Epithelial cell of esophagus (primary cell): ENCODE measurements around the gene NPDC1.

ENCODE experiments used
- DNase-seq: peaks from one replicate; pipeline ENCODE4 v3.0.0; 2010; ENCODE audit warnings: low read depth
- H3K4me3 ChIP-seq: 2 replicates; pipeline ENCODE4 v1.5.1; 2011; ENCODE audit warnings: mild to moderate bottlenecking, low read length, control low read depth
- TF ChIP-seq, protein P1 (sequence below): IDR thresholded peaks from 2 replicates; pipeline ENCODE4 v1.5.1; 2011; ENCODE audit warnings: low read depth, mild to moderate bottlenecking, low read length, control low read depth, inconsistent platforms; ENCODE audit not compliant: insufficient read depth; ENCODE audit errors: missing control alignments

Gene NPDC1

DNA sequence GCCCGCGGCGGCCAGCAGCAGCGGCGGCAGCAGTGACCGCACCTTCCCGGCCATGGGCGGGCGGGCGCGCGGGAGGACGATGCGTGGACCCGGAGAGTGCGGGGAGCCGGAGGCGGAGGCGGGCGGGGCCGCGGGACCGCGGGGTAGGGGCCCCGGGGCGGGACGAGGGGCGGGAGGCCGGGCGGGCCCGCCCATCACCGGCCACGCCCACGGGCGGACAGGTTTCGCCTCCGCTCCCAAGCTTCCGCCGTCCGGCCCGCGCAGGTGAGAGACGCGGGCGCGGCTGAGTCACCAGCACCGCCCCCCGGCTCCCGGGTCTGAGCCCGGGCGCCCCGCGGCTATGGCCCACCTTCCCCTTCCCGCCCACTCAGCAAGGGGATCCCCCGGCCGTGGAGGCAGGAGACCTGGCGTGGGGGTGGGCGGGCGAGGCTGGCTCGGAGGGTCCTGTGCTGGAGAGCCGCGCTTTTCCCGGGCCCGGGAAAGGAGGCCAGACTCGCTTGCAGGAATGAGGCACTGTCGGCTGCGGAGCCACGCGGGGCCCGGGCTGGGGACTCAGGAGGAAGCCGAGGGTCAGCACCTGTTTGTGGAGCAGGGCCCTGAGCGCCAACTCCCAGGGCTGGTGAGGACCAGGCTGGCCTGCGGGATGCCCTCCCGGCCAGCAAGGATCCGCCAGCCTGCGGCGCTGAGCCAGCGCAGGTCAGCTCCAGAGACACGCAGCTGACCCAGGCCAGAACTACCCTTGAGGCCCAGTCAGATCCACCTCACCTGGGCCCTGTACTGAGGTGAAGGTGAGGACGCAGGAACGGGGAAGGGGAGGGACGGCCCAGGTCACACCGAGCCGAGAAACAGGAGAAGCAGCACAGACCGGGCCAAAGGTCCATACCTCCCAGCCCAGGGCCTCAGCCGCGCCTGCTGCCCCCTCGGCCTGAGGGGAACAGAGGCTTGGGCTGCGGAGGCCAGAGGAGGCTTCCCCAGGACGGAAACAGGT is 8.3 kb upstream of the NPDC1 start, which contains the start of gene ENTPD2:
TSS of gene ENTPD2 (minus strand) at position 118 of the 988 bp plus-strand sequence. CDS start at position 54, 64 bp downstream.
- H3K4me3 ChIP-seq, result peak within 1 kb of the TSS; percentile 30
- TF ChIP-seq, protein P1, sequence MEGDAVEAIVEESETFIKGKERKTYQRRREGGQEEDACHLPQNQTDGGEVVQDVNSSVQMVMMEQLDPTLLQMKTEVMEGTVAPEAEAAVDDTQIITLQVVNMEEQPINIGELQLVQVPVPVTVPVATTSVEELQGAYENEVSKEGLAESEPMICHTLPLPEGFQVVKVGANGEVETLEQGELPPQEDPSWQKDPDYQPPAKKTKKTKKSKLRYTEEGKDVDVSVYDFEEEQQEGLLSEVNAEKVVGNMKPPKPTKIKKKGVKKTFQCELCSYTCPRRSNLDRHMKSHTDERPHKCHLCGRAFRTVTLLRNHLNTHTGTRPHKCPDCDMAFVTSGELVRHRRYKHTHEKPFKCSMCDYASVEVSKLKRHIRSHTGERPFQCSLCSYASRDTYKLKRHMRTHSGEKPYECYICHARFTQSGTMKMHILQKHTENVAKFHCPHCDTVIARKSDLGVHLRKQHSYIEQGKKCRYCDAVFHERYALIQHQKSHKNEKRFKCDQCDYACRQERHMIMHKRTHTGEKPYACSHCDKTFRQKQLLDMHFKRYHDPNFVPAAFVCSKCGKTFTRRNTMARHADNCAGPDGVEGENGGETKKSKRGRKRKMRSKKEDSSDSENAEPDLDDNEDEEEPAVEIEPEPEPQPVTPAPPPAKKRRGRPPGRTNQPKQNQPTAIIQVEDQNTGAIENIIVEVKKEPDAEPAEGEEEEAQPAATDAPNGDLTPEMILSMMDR, result no peak
- peak; percentile 84 for DNase-seq

DNA sequence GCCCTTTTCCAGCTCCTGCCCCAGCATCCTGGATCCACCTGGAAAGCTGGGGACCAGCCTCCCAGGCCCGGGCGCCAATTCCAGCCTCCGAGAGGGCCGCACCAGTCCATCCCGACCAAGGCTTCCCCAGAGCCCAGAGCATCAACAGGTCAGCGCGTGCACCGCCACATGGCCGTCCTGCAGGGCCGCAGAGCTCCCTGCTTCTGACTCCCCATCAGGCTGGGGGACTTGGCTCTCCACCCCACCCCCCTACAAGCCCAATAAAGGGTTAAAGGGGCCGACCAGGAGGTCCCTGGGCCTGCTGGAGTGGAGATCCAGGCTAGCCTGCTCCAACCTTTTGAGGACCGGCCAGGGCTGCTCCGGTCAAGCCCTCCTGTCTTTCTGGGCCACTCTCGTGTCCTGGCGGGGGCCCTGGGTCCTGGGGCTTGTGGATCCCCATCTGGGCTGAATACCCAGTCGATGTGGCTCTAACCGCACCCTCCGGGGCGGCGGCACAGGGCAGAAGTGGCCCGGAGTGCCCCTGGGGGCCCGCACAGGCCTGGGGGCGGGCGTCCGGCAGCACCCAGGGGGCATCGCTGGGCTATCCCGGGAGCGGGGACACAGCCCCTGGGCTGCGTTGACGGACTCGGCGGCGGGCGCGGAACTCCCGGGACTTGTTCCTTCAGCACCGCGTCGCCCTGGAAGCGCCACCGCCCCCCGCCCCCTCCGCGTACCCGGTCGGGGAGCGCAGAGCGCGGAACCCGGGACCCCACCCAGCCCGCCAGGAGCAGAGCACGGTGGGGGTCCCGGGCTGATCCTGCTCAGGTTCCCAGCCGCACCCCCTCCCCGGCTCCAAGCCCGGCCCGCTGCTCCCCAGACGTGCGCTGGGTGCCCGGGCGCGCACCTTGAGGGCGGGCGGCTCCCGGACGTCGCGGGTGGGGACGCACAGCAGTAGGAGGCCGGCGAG is 7.3 kb upstream of the NPDC1 start:
- H3K4me3 ChIP-seq, result peak overlapping the region; percentile 29
- TF ChIP-seq, protein P1, result no peak
- no peak for DNase-seq

DNA sequence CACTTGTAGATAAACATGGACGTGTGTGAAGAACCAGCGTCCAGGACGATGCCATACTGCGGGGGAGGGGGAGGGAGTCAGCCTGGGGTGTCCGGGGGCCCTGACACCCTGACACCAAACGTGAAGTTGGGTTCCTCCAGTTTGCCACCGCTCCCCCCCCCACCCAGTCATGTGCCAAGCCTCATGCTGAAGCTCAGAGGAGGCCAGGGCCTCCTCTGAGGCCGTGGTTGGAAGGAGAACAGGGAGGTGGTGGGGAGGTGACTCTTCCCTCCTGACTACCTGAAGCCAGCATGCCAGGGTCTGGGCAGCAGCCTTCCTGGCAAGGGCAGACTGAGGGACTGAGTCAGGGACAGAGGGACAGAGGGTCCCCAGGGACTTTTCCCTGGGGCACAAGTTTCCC is 6.3 kb upstream of the NPDC1 start:
- no peak overlapping the region for H3K4me3 ChIP-seq
- no peak for DNase-seq
- TF ChIP-seq, protein P1, result no peak

DNA sequence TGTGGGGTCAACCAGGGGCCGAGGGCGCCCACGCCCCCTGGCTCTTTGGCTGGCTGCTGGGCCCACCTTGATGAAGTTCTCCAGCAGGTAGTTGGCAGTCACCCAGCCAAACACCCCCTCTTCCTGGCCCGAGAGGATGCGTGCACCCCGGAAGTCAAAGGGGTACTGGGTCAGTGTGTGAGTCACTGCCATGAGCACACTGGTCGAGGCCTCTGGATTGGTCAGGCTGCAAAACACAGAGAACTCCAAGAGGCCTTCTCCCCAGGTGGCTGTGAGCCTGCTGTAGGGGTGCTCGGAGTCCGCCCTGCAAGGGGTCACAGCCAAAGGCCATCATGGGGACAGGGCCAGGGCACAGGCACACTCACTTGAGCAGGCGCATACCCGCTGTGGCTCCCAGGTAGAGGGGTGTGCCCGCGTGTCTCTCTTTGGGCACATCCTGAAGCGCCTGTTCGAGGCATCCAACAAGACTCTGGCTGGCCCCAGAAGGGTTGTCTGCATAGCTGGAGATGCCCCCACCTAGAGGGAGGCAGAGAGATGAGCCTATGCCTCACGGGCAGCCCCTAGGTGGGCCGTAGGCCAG is 5.3 kb upstream of the NPDC1 start:
- DNase-seq, result no peak
- TF ChIP-seq, protein P1, result no peak

DNA sequence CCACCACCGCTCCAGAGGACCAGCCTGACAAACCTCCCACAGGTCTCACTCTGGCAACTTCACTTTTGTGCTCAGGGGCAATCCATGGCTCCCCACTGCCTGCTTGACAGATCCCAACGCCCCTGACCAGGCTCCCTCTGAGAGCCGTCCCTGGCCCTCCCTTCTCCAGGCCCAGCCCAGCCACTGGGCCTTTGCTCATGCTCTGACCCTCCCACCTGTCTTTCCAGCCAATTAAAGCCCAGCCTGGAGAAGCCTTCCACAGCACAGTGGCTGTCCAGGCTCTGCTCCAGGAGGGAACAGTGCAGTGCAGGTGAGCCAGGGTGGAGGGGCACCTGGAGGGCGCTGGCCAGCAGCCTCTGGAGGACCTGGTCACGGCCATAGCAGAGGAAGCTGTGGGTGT is 4.6 kb upstream of the NPDC1 start:
- no peak overlapping the region for H3K4me3 ChIP-seq
- DNase-seq, result peak; percentile 24
- TF ChIP-seq, protein P1, result no peak

More for the DNA sequence above, 5.3 kb upstream of the NPDC1 start:
- no peak overlapping the region for H3K4me3 ChIP-seq
